KMS-11 (cell line): ENCODE results near the gene CDCA4.

ENCODE experiments used
- H2AFZ ChIP-seq: fragments of 200-600 bp; sonication (generic); 2 replicates; pipeline ENCODE4 v1.6.1; 2016; ENCODE audit warnings: antibody characterized with exemption, mixed run types, low read depth
- H3K27ac ChIP-seq: fragments of 200-600 bp; sonication (generic); 2 replicates; pipeline ENCODE4 v1.6.1; 2016; ENCODE audit warnings: mild to moderate bottlenecking, mixed run types
- H3K27me3 ChIP-seq: fragments of 200-600 bp; sonication (generic); 2 replicates; pipeline ENCODE4 v1.6.1; 2017; ENCODE audit warnings: mild to moderate bottlenecking, low read depth, mixed run types, moderate library complexity; ENCODE audit not compliant: insufficient read depth
- H3K36me3 ChIP-seq: fragments of 200-600 bp; sonication (generic); 2 replicates; pipeline ENCODE4 v1.6.1; 2017; ENCODE audit warnings: mild to moderate bottlenecking, mixed run types; ENCODE audit not compliant: insufficient read depth
- H3K4me1 ChIP-seq: fragments of 200-600 bp; sonication (generic); 2 replicates; pipeline ENCODE4 v1.6.1; 2016; ENCODE audit warnings: mild to moderate bottlenecking, low read depth, mixed run types; ENCODE audit not compliant: poor library complexity, severe bottlenecking
- H3K4me2 ChIP-seq: fragments of 200-600 bp; sonication (generic); 2 replicates; pipeline ENCODE4 v1.7.0; 2016; ENCODE audit warnings: mild to moderate bottlenecking, mixed run types
- H3K4me3 ChIP-seq: fragments of 200-600 bp; sonication (generic); IDR thresholded peaks from 2 replicates; pipeline ENCODE4 v1.6.1; 2017; ENCODE audit warnings: low read depth, low read length, mixed read lengths; ENCODE audit not compliant: insufficient read depth
- H3K79me2 ChIP-seq: fragments of 200-600 bp; sonication (generic); 2 replicates; pipeline ENCODE4 v1.6.1; 2016; ENCODE audit warnings: low read depth, mixed run types; ENCODE audit not compliant: insufficient read depth
- H3K9ac ChIP-seq: fragments of 200-600 bp; sonication (generic); 2 replicates; pipeline ENCODE4 v1.6.1; 2016; ENCODE audit warnings: mild to moderate bottlenecking, mixed run types
- H4K20me1 ChIP-seq: fragments of 200-600 bp; sonication (generic); 2 replicates; pipeline ENCODE4 v1.6.1; 2016; ENCODE audit warnings: mild to moderate bottlenecking, mixed run types; ENCODE audit not compliant: insufficient read depth
- TF ChIP-seq, protein P1 (sequence below): fragments of 200-600 bp; sonication (generic); conservative IDR thresholded peaks from 2 replicates; pipeline ENCODE4 v1.6.1; 2017; ENCODE audit warnings: low read depth, mild to moderate bottlenecking, antibody characterized with exemption, low read length, moderate library complexity, mixed read lengths

CDCA4 gene

GRCh38 chr14:104989951-104990303 is 31.0 kb downstream of the CDCA4 start:
- no peaks in the 10 kb centered on the region for H3K36me3 ChIP-seq
- H4K20me1 ChIP-seq = no peaks in the 10 kb centered on the region
- H3K9ac ChIP-seq = no peak overlapping the region
- no peak overlapping the region for H2AFZ ChIP-seq
- no peak overlapping the region for H3K4me2 ChIP-seq
- no peaks in the 10 kb centered on the region for H3K4me1 ChIP-seq
- TF ChIP-seq, protein P1, sequence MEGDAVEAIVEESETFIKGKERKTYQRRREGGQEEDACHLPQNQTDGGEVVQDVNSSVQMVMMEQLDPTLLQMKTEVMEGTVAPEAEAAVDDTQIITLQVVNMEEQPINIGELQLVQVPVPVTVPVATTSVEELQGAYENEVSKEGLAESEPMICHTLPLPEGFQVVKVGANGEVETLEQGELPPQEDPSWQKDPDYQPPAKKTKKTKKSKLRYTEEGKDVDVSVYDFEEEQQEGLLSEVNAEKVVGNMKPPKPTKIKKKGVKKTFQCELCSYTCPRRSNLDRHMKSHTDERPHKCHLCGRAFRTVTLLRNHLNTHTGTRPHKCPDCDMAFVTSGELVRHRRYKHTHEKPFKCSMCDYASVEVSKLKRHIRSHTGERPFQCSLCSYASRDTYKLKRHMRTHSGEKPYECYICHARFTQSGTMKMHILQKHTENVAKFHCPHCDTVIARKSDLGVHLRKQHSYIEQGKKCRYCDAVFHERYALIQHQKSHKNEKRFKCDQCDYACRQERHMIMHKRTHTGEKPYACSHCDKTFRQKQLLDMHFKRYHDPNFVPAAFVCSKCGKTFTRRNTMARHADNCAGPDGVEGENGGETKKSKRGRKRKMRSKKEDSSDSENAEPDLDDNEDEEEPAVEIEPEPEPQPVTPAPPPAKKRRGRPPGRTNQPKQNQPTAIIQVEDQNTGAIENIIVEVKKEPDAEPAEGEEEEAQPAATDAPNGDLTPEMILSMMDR = no peak
- H3K79me2 ChIP-seq = no peaks in the 10 kb centered on the region
- H3K4me3 ChIP-seq = no peak overlapping the region
- no peak overlapping the region for H3K27ac ChIP-seq
- H3K27me3 ChIP-seq = no peaks in the 10 kb centered on the region

GRCh38 chr14:104989236-104989950 is 31.5 kb downstream of the CDCA4 start:
- H3K4me3 ChIP-seq = no peak overlapping the region
- H3K9ac ChIP-seq = no peak overlapping the region
- H3K36me3 ChIP-seq = no peaks in the 10 kb centered on the region
- H3K4me1 ChIP-seq = no peaks in the 10 kb centered on the region
- H4K20me1 ChIP-seq = no peaks in the 10 kb centered on the region
- H3K4me2 ChIP-seq = no peak overlapping the region
- no peaks in the 10 kb centered on the region for H3K27me3 ChIP-seq
- TF ChIP-seq, protein P1 = no peak
- no peaks in the 10 kb centered on the region for H3K79me2 ChIP-seq
- no peak overlapping the region for H2AFZ ChIP-seq
- H3K27ac ChIP-seq = no peak overlapping the region

DNA sequence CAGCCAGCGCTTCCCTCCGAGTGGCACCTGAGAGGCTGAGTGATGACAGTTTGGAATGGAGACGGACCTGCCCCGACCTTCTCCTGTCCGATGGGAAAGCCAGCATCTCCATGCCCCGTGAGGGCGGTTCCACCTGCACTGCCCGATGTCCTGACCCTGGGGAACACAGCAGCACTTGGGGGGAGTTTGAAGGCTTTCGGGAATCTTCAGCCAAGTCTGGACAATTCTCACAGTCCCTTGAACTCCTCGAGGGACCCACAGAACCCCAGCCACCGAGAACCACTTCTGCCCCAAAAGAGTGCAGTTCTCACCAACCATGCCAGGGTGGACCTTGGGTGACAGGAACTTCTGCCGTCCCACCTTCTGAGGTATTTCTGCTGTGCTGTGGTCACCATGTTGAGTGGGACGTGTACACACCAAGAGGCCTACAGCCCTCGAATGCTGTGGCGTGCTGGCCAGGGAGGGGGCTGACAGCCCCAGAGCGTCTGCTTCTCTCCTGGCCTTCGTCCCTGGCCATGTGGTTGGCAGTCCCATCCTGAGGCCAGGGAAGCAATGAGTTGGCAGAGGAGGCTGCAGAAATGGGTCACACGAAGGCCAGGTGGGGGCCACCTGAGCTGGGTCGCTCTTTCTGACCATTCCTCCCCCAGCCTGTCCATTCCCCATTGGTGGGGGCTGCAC is 34.3 kb downstream of the CDCA4 start:
- Histone ChIP-seq H4K20me1 (no peaks in the 10 kb centered on the region), H3K4me2 (peak overlapping the region; percentile 66), H3K79me2 (no peaks in the 10 kb centered on the region), H2AFZ (no peak overlapping the region), H3K4me3 (no peak overlapping the region), H3K9ac (peak overlapping the region; percentile 51; the same call in 1 of the 2 replicates), H3K27me3 (no peaks in the 10 kb centered on the region), H3K4me1 (peaks cover 10% of the 10 kb centered on the region), H3K36me3 (no peaks in the 10 kb centered on the region), H3K27ac (no peak overlapping the region)
- TF ChIP-seq, protein P1 = no peak

DNA sequence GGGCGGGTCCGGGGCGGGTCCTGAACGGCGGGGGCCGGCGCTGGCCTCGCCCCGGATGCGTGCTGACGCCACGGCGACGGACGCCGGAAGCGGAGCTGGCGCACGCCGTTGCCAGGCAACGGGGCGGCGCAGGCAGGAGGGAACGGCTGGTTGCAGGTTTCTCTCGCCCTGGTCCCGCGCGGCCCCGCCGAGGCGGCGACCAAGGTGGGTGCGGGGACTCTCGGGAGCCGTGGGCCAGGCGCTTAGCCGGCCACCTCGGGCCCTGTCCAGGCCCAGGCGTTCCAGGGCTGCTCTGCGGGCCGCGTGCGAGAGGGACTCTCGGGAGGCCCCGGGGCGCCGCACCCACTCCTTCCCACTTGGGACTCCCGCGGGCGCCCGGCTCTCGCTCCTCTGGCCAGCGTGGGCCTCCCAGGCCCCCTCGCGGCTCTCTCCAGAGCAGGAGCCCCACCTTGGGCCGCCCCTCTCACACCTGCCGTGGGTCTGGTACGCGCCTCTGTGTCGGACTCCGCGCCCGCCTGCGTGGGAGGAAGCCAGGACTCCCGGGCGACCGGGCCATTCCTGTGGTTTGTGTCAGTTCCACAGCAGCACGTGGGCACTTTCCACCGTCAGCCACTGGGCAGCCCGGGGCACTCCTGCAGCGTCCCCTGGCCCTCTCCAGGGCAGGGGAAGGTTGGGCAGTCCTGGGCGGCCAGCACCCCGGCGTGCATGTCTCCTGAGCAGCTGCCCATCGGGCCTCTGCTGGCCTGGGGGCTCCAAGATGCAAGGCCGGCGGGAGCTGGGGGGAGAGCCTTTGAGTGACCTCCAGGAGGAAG is 35.0 kb downstream of the CDCA4 start, which contains the start of gene CLBA1:
TSS of gene CLBA1 (plus strand) at position 114 of the 812 bp plus-strand sequence. CDS start at position 758, 644 bp downstream.
- Histone ChIP-seq H3K27ac (no peak within 1 kb of the TSS), H3K4me3 (no peak within 1 kb of the TSS), H3K4me1 (peaks cover 10% of the 10 kb centered on the region), H4K20me1 (no peaks in the 10 kb centered on the region), H3K36me3 (no peaks in the 10 kb centered on the region), H3K9ac (peak within 1 kb of the TSS; percentile 51), H3K27me3 (no peaks in the 10 kb centered on the region), H2AFZ (peak within 1 kb of the TSS; percentile 26), H3K4me2 (peak within 1 kb of the TSS; percentile 66), H3K79me2 (no peaks in the 10 kb centered on the region)
- TF ChIP-seq, protein P1 = no peak
